ENCODE results near the gene RARB. TPM values are rescaled to one million over a fixed set of nuclear protein-coding genes. Genes with fewer than 3 reads are reported as not detected.

Gene RARB
- polyA plus RNA-seq, 1 donor (not counting 4 experiments of a cell fraction or from before 2014, with no cell fraction given) = 0.03 TPM

- DNase-seq (ENCODE audit: low read depth, low spot score) (no peak), FAIRE-seq (no peak)
- Histone ChIP-seq H3K9me3 (ENCODE audit: control insufficient read depth, low read depth, low read length) (no peaks in the 10 kb centered on the region), H4K20me1 (ENCODE audit: control insufficient read depth, extremely low read depth, insufficient read depth, low read length) (no peaks in the 10 kb centered on the region), H3K36me3 (ENCODE audit: control insufficient read depth in 2 of 2, extremely low read depth in 1 of 2, insufficient read depth in 2 of 2, low read length in 2 of 2) (no peaks in the 10 kb centered on the region), H2AFZ (ENCODE audit: control insufficient read depth, low read length) (no peak overlapping the region), H3K27ac (ENCODE audit: control insufficient read depth, insufficient read depth, low read length) (no peak overlapping the region), H3K4me2 (ENCODE audit: control insufficient read depth, extremely low read depth, insufficient read depth, low read depth, low read length) (no peak overlapping the region), H3K9me1 (ENCODE audit: control insufficient read depth, extremely low read depth, insufficient read depth, low read length) (no peaks in the 10 kb centered on the region), H3K79me2 (ENCODE audit: control insufficient read depth, insufficient read depth, low read length) (no peaks in the 10 kb centered on the region), H3K4me1 (ENCODE audit: control insufficient read depth, extremely low read depth, insufficient read depth, low read length) (no peaks in the 10 kb centered on the region), H3K4me3 (ENCODE audit: control insufficient read depth in 2 of 3, extremely low read depth in 1 of 3, insufficient read depth in 2 of 3, low read depth in 1 of 3, low read length in 3 of 3) (no peak overlapping the region), H3K27me3 (ENCODE audit: control insufficient read depth, extremely low read depth, insufficient read depth, low read length) (no peaks in the 10 kb centered on the region), H3K9ac (ENCODE audit: control insufficient read depth, extremely low read depth, insufficient read depth, low read length) (no peak overlapping the region)
- no peak for TF ChIP-seq EZH2 (IDR thresholded peaks at IDR 0.05; ENCODE audit: low read length)
- no peak for TF ChIP-seq CTCF (optimal IDR thresholded peaks at IDR 0.05 in 1 of 3, IDR thresholded peaks at IDR 0.05 in 1 of 3, conservative IDR thresholded peaks at IDR 0.05 in 1 of 3; ENCODE audit: extremely low read depth in 1 of 3, insufficient read depth in 2 of 3, low read length in 3 of 3)
- dilution Hi-C loops (cut with MboI; ENCODE audit: extremely low pct_ligation_motif_present, low sequenced_read_pairs) = no loop called here
These were observed 157.5 kb downstream of the RARB start for GRCh38 chr3:25585361-25586166.

DNA sequence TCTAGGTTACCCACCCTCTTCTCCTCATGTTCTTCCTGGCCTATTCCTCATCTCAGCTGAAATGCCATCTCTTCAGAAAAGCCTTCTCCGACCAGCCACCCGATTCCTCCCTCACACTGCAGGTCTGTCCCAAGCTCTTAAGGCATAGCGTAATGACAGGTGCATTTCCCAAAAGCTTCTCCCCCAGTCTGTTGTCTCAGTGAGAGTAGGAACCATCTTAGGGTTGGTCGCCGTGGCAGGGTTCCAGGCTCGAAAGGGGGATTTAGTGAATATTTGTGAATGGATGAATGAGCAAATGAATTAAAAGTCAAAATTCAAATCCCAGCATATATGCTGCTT is 158.1 kb downstream of the RARB start:
- Histone ChIP-seq H4K20me1 (ENCODE audit: control insufficient read depth, extremely low read depth, insufficient read depth, low read length) (no peaks in the 10 kb centered on the region), H2AFZ (ENCODE audit: control insufficient read depth, low read length) (no peak overlapping the region), H3K9ac (ENCODE audit: control insufficient read depth, extremely low read depth, insufficient read depth, low read length) (no peak overlapping the region), H3K4me2 (ENCODE audit: control insufficient read depth, extremely low read depth, insufficient read depth, low read depth, low read length) (no peak overlapping the region), H3K27ac (ENCODE audit: control insufficient read depth, insufficient read depth, low read length) (no peak overlapping the region), H3K79me2 (ENCODE audit: control insufficient read depth, insufficient read depth, low read length) (no peaks in the 10 kb centered on the region), H3K9me3 (ENCODE audit: control insufficient read depth, low read depth, low read length) (no peaks in the 10 kb centered on the region), H3K9me1 (ENCODE audit: control insufficient read depth, extremely low read depth, insufficient read depth, low read length) (no peaks in the 10 kb centered on the region), H3K4me1 (ENCODE audit: control insufficient read depth, extremely low read depth, insufficient read depth, low read length) (no peaks in the 10 kb centered on the region), H3K4me3 (ENCODE audit: control insufficient read depth in 2 of 3, extremely low read depth in 1 of 3, insufficient read depth in 2 of 3, low read depth in 1 of 3, low read length in 3 of 3) (no peak overlapping the region), H3K36me3 (ENCODE audit: control insufficient read depth in 2 of 2, extremely low read depth in 1 of 2, insufficient read depth in 2 of 2, low read length in 2 of 2) (no peaks in the 10 kb centered on the region), H3K27me3 (ENCODE audit: control insufficient read depth, extremely low read depth, insufficient read depth, low read length) (no peaks in the 10 kb centered on the region)
- dilution Hi-C loops (cut with MboI; ENCODE audit: extremely low pct_ligation_motif_present, low sequenced_read_pairs) = no loop called here
- DNase-seq (ENCODE audit: low read depth, low spot score) (no peak), FAIRE-seq (no peak)
- TF ChIP-seq EZH2 (IDR thresholded peaks at IDR 0.05; ENCODE audit: low read length) = no peak
- no peak for TF ChIP-seq CTCF (optimal IDR thresholded peaks at IDR 0.05 in 1 of 3, IDR thresholded peaks at IDR 0.05 in 1 of 3, conservative IDR thresholded peaks at IDR 0.05 in 1 of 3; ENCODE audit: extremely low read depth in 1 of 3, insufficient read depth in 2 of 3, low read length in 3 of 3)
